CD14-positive monocyte (primary cell): Measurements from ENCODE around the gene MPV17L. TPM values are rescaled to one million over a fixed set of nuclear protein-coding genes. Genes with fewer than 3 reads are reported as not detected.
"Not testable (repeated sequence)": the region's sequence is repeated elsewhere in the genome, so short reads cannot be mapped to it uniquely, and the experiment has no call there.

Source experiments
- DNase-seq, 3 donors: peaks; one replicate each; pipeline ENCODE4 v3.0.0-alpha.2; 2011 to 2022
- H2AFZ ChIP-seq: 2 replicates; pipeline ENCODE4 v1.6.0; 2012; ENCODE audit warnings: mild to moderate bottlenecking, low read depth, low read length, inconsistent platforms; ENCODE audit not compliant: insufficient read depth, poor library complexity, severe bottlenecking
- H3K27ac ChIP-seq, 2 donors: 1 replicate in 1 of 2; 2 replicates in 1 of 2; pipeline ENCODE4 v1.5.1; 2012 to 2013; ENCODE audit warnings: low read length in 2 of 2, control low read depth in 1 of 2, inconsistent platforms in 1 of 2, low read depth in 1 of 2, mild to moderate bottlenecking in 1 of 2
- H3K27me3 ChIP-seq, 2 donors: one replicate each; pipeline versions ENCODE4 v1.6.0 to v1.6.1; 2011 to 2013; ENCODE audit warnings: low read length in 2 of 2; ENCODE audit not compliant: control insufficient read depth in 2 of 2, insufficient read depth in 2 of 2
- H3K36me3 ChIP-seq, 2 donors: replicated peaks in 1 of 2; 1 replicate in 1 of 2; 2 replicates in 1 of 2; pipeline versions ENCODE4 v1.5.1 to v1.6.1; 2012 to 2013; ENCODE audit warnings: low read length in 2 of 2, control low read depth in 1 of 2, inconsistent platforms in 1 of 2, mild to moderate bottlenecking in 1 of 2; ENCODE audit not compliant: insufficient read depth in 2 of 2, control insufficient read depth in 1 of 2
- H3K4me1 ChIP-seq, 2 donors: 1 replicate in 1 of 2; 2 replicates in 1 of 2; pipeline versions ENCODE4 v1.5.1 to v1.6.1; 2012 to 2013; ENCODE audit warnings: low read length in 2 of 2, control low read depth in 1 of 2, inconsistent platforms in 1 of 2, mild to moderate bottlenecking in 1 of 2, moderate library complexity in 1 of 2; ENCODE audit not compliant: insufficient read depth in 2 of 2, control insufficient read depth in 1 of 2
- H3K4me2 ChIP-seq: replicated peaks from 2 replicates; pipeline ENCODE3; 2012; ENCODE audit warnings: low read length, moderate library complexity, mild to moderate bottlenecking; ENCODE audit not compliant: poor library complexity, severe bottlenecking; ENCODE audit errors: extremely low read depth
- H3K4me3 ChIP-seq, 3 experiments: fragments of 200-600 bp in 1 of 3; sonication (generic) in 1 of 3; replicated peaks in 1 of 3; 1 replicate in 2 of 3; 2 replicates in 1 of 3; pipeline ENCODE4 v1.5.1; 2011 to 2013; ENCODE audit warnings: low read length in 3 of 3, mild to moderate bottlenecking in 3 of 3, control low read depth in 2 of 3, low read depth in 2 of 3, inconsistent platforms in 1 of 3, moderate library complexity in 1 of 3
- H3K79me2 ChIP-seq: 2 replicates; pipeline ENCODE4 v1.6.0; 2012; ENCODE audit warnings: mild to moderate bottlenecking, control low read depth, inconsistent platforms, low read length, moderate library complexity; ENCODE audit not compliant: insufficient read depth
- H3K9ac ChIP-seq: 2 replicates; pipeline ENCODE4 v1.6.0; 2017; ENCODE audit warnings: low read length, mild to moderate bottlenecking; ENCODE audit not compliant: insufficient read depth, poor library complexity, severe bottlenecking
- H3K9me3 ChIP-seq, 2 donors: replicated peaks in 1 of 2; 1 replicate in 1 of 2; 2 replicates in 1 of 2; pipeline versions ENCODE4 v1.5.1 to v1.6.1; 2012 to 2013; ENCODE audit warnings: low read length in 2 of 2, control low read depth in 1 of 2; ENCODE audit not compliant: control insufficient read depth in 1 of 2, insufficient read depth in 1 of 2
- H4K20me1 ChIP-seq: 2 replicates; pipeline ENCODE4 v1.6.0; 2012; ENCODE audit warnings: mild to moderate bottlenecking, low read length, control low read depth, moderate library complexity; ENCODE audit not compliant: insufficient read depth
- H3K27ac Mint-ChIP-seq, 7 donors: one replicate each; pipeline ENCODE4 v1.8.0; 2020; ENCODE audit warnings: mild to moderate bottlenecking in 7 of 7, mixed read lengths in 7 of 7, moderate library complexity in 6 of 7, inconsistent platforms in 2 of 7
- H3K27me3 Mint-ChIP-seq, 3 donors: one replicate each; pipeline ENCODE4 v1.8.0; 2021 to 2022; ENCODE audit warnings: low read depth in 3 of 3, mild to moderate bottlenecking in 3 of 3, mixed read lengths in 3 of 3, moderate library complexity in 3 of 3, inconsistent platforms in 1 of 3
- H3K36me3 Mint-ChIP-seq, 2 donors: one replicate each; pipeline ENCODE4 v1.8.0; 2020; ENCODE audit warnings: mixed read lengths in 2 of 2, inconsistent platforms in 1 of 2, mild to moderate bottlenecking in 1 of 2
- H3K4me1 Mint-ChIP-seq: one replicate; pipeline ENCODE4 v1.8.0; 2020; ENCODE audit warnings: mild to moderate bottlenecking, mixed read lengths
- H3K4me3 Mint-ChIP-seq, 2 donors: one replicate each; pipeline ENCODE4 v1.8.0; 2020; ENCODE audit warnings: mild to moderate bottlenecking in 2 of 2, mixed read lengths in 2 of 2, moderate library complexity in 1 of 2
- H3K9me3 Mint-ChIP-seq, 7 donors: one replicate each; pipeline ENCODE4 v1.8.0; 2020 to 2022; ENCODE audit warnings: mixed read lengths in 7 of 7, mild to moderate bottlenecking in 6 of 7, moderate library complexity in 6 of 7, inconsistent platforms in 2 of 7
- WGBS: methylation state at CpG from one replicate; pipeline ENCODE4 v1.1.5; 2013; ENCODE audit warnings: missing lambda C conversion rate; ENCODE audit not compliant: insufficient coverage; 5-methylcytosine and 5-hydroxymethylcytosine counted together
- intact Hi-C, 2 donors: fragments of 100-400 bp; cut with micrococcal nuclease; formaldehyde crosslinking; loops; one replicate each; pipeline versions ENCODE4 v1.15.0 to v1.15.1; 2023
- polyA plus RNA-seq, 3 donors: library from polyadenylated mRNA; depleted of rRNA in 1 of 3; unstranded in 2 of 3; stranded (reverse) in 1 of 3; fragments of 300-500 nt in 2 of 3; fragments of >200 nt in 1 of 3; fragmentation: Illumina TruSeq in 2 of 3; gene quantifications; 1 replicate in 2 of 3; 2 replicates in 1 of 3; pipeline ENCODE4 v1.2.3, GENCODE V29; 2012 to 2021

Gene MPV17L
- polyA plus RNA-seq, 3 donors, result 0.13 to 0.58 TPM; not detected in 1

- H3K4me2 ChIP-seq, DNase-seq, H3K9me3 ChIP-seq, H3K27ac ChIP-seq, H3K36me3 ChIP-seq, H3K27ac Mint-ChIP-seq, H3K27me3 ChIP-seq, H4K20me1 ChIP-seq, H3K9ac ChIP-seq, H3K4me3 ChIP-seq, H3K9me3 Mint-ChIP-seq, H3K36me3 Mint-ChIP-seq, H2AFZ ChIP-seq, H3K4me3 Mint-ChIP-seq, H3K4me1 ChIP-seq, intact Hi-C loops, H3K27me3 Mint-ChIP-seq, H3K4me1 Mint-ChIP-seq, H3K79me2 ChIP-seq: not testable (repeated sequence)
- WGBS, result no CpG with 5 or more reads among the region's 3 CpGs
Observed at GRCh38 chr16:15352852-15353251, 42.7 kb upstream of the MPV17L start.

- H3K4me3 Mint-ChIP-seq, H3K27me3 Mint-ChIP-seq, H3K36me3 ChIP-seq, H3K9me3 ChIP-seq, H3K27ac Mint-ChIP-seq, H3K4me1 Mint-ChIP-seq, H3K9ac ChIP-seq, H4K20me1 ChIP-seq, H3K4me1 ChIP-seq, H3K27me3 ChIP-seq, DNase-seq, H3K9me3 Mint-ChIP-seq, H3K4me2 ChIP-seq, intact Hi-C loops, H3K4me3 ChIP-seq, H3K79me2 ChIP-seq, H2AFZ ChIP-seq, H3K36me3 Mint-ChIP-seq, H3K27ac ChIP-seq: not testable (repeated sequence)
- no CpG with 5 or more reads among the region's 2 CpGs for WGBS
Observed at GRCh38 chr16:15354846-15355245, 40.7 kb upstream of the MPV17L start.

GRCh38 chr16:15357495-15357894 is 38.1 kb upstream of the MPV17L start:
- no CpG with 5 or more reads among the region's 7 CpGs for WGBS
- H3K27me3 Mint-ChIP-seq, H3K36me3 ChIP-seq, H3K36me3 Mint-ChIP-seq, H3K27ac Mint-ChIP-seq, H3K4me1 Mint-ChIP-seq, H3K79me2 ChIP-seq, H3K9me3 ChIP-seq, H3K4me1 ChIP-seq, intact Hi-C loops, H3K27ac ChIP-seq, H3K9ac ChIP-seq, H4K20me1 ChIP-seq, H2AFZ ChIP-seq, H3K4me3 Mint-ChIP-seq, H3K27me3 ChIP-seq, H3K9me3 Mint-ChIP-seq, H3K4me3 ChIP-seq, DNase-seq, H3K4me2 ChIP-seq: not testable (repeated sequence)

- H3K4me1 ChIP-seq, H3K4me3 Mint-ChIP-seq, DNase-seq, H3K4me1 Mint-ChIP-seq, H2AFZ ChIP-seq, H3K4me2 ChIP-seq, H3K36me3 ChIP-seq, H3K9ac ChIP-seq, H3K27ac ChIP-seq, intact Hi-C loops, H3K9me3 Mint-ChIP-seq, H4K20me1 ChIP-seq, H3K36me3 Mint-ChIP-seq, H3K79me2 ChIP-seq, H3K27me3 ChIP-seq, H3K27ac Mint-ChIP-seq, H3K4me3 ChIP-seq, H3K9me3 ChIP-seq, H3K27me3 Mint-ChIP-seq: not testable (repeated sequence)
- no CpG with 5 or more reads among the region's 4 CpGs for WGBS
Observed at GRCh38 chr16:15378194-15378593, 17.4 kb upstream of the MPV17L start, which contains the start of gene NPIPA5. TSS of gene NPIPA5 (minus strand) at chr16:15378294. CDS start at chr16:15378294, 0 bp downstream.
